Measurements from ENCODE around the gene KRT4.

Gene KRT4

DNA sequence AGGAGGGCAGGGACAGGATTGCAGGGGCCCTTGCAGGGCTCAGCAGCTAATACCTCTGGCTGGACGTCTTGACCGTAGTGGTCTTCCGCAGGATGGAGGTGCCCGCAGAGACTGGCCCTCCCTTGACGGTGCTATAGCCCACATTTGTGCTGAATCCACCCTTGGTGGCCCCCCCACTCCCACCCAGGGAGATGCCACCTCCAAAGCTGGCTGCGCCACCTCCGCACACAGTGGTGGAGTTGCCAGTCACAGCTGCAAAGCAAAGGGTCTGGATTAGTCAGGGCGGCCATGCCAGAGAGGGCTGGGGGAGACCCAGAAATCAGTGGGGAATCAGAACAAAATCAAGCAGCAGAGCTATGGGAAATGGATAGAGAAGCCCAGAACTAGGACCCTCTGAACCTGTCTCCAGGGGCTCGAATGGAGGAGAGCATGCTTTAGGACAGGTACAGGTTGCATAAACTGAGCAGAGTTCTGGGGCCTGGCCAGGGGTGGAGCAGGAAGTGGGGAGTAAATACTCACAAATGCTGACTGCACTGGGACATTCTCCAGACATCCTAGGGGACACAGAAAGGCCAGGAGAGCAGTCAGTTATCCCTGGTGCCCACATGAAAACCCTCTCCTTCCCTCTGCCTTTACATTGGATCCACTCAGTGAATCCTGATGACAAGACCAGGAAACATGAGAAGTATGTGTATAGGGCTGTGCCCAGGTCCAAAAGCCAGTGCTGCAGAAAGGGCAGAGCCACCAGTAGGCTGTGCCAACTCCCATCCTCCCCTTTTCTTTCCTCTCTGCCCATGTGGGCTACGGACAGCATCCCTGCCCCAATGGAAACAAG lies 8.1 kb upstream of the KRT4 start:
- DNase-seq (ENCODE audit: low read depth in 3 of 3) = no peak

DNA sequence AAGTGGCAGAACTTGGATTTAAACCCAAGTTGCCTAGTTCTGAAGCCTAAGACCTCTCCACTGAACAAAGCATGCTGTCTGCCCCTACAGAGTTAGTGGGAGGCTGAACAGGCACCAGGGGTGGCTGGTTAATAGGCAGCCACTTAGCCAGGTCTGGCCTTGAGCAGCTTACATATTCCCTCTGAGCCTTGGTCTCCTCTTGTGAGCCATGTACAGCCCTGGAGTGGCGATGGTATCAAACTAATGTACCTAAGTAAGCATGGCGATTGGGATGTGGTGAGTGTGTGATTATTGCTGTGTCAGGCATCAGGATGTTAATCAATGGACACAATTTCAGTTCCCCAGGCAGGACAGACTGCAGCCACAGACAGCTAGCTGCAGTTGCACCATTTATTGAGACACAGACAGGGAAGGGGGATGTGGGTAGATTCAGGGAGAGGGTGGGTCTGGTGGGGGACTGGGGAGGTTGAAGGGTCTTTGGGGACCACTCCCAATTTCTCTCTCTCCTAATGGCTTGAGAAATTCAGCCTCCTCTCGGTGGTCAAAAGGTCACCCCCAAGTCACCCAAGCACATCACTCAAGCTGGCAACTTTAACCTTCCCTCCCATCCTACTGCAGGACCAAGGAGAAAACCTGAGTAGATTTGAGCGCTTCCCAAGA lies 7.3 kb upstream of the KRT4 start:
- no peak for DNase-seq (ENCODE audit: low read depth in 3 of 3)

GRCh38 chr12:52820521-52820920 lies 6.6 kb upstream of the KRT4 start:
- DNase-seq (ENCODE audit: low read depth in 3 of 3) = no peak

- no peak for DNase-seq (ENCODE audit: low read depth in 3 of 3)
These were observed 6.0 kb upstream of the KRT4 start for GRCh38 chr12:52819731-52820510.

DNA sequence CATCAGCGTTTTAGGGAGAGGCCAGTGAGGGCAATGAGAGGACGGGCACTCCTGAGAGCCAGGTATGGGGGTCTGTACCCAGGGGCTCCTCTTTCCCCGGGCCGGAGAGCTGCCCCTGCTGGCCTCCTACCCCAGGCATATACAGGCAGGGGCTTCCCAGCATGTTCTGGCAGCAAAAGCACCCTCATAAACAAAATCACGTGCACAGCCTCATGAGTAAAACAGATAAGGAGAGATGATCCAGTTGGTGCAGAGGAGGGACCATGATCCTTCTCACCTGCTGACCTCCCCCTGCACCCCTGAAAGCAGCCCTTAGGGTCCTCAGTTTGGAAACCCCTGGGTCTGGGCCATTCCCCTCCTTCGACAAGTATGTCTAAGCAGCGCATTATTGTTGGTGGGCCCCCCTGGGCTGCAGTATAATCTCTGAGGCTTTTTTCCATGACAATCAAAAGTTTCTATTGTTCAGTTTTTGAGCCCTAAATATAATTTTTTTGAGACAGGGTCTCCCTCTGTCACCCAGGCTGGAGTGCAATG lies 5.0 kb upstream of the KRT4 start:
- DNase-seq (ENCODE audit: low read depth in 3 of 3) = no peak

GRCh38 chr12:52818388-52818787 lies 4.5 kb upstream of the KRT4 start:
- DNase-seq (ENCODE audit: low read depth in 3 of 3) = no peak

- DNase-seq (ENCODE audit: low read depth in 3 of 3) = no peak
These were observed 3.9 kb upstream of the KRT4 start for GRCh38 chr12:52817699-52818238.

DNA sequence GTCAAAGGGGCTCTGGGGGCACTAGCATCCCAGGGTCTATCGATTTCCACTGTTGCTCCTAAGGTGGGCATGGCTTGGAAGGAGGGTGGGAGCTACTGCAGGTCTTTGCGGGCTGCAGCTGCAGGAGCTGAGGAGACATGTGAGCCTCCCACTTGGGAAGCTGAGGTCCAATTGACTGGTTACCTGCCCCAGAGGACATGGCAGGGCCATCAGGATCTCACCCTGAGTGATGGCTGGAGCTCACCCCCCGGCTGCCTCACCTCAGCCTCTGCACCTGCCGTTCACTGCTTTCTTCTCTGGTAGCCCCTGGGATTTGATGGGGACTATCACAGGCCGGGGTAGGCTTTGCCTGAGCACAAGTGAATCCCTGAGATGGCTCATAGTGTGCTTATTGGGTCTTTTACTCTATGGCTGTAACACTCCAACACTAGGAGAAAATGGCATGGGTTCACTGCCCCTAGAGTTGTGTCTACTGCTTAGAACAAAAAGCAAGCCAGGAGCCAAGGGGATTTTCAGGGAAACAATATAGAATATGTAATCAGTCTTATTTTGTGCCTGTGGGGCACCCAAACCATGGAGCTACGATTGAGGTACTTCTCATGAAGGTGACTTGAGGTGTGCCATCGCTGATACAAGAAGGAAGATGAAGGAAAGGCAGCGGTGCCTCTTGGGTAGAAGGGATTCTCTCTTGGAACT lies 3.2 kb upstream of the KRT4 start:
- DNase-seq (ENCODE audit: low read depth in 3 of 3) = no peak

- DNase-seq (ENCODE audit: low read depth in 3 of 3) = no peak
These were observed 2.0 kb upstream of the KRT4 start for GRCh38 chr12:52815676-52816588.

DNA sequence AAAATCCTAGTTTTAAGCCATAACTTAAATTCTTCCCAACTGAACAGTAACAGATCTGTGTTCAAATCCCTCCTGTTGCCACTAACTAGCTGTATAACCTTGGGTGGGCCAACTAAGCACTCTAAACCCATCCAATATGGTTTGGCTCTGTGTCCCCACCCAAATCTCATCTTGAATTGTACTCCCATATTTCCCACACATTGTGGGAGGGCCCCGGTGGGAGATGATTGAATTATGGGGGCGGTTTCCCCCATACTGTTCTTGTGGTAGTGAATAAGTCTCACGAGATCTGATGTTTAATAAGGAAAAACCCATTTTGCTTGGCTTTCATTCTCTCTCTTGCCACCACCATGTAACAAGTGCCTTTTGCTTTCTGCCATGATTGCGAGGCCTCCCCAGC lies 1.2 kb upstream of the KRT4 start:
- no peak for DNase-seq (ENCODE audit: low read depth in 3 of 3)

DNA sequence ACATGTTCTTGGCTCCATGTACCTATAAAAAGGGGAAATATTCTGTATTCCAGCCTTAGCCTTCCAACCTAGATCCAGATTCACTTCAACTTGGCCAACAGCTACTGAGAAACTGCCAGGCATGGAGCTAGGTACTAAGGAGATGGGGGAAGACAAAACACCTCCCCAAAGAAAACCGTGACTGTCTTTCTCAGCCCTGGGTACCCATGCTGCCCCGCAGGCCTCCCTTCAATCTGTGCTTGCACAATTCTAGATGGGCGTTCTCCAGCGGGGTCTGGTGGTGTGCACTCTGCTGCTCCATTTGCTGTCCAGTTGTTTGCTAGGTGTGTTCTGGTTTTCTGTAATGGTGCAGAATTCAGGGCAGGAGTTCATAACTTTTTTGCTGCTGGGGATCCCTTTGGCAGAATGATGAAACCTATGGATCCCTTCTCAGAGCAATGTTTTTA lies 817 bp upstream of the KRT4 start:
- DNase-seq (ENCODE audit: low read depth in 3 of 3) = no peak

DNA sequence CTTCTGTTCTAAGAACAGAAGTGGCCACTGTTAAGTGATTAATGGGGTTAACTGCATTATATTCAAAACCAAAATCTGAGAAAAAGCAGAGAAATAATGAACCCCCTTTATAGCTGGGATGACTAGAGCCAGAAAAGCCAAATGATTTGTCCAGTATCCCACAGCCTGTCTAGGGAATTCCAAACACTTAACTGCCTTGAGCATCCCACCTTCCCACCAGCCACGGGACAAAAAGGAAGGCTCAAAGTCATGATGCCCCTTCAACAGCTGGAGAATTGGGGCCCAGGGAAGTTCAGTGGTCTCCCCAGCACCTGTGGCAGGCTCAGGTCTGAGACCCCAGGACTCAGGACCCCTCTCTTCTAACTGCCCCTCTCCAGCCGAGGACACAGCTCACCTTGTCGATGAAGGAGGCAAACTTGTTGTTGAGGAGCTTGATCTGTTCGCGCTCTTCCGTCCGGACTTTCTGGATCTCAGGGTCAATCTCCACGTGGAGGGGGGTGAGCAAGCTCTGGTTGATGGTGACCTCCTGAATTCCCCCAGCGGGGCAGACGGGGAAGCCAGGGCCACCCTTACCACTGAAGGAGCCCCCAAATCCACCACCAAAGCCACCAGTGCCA lies 605 bp downstream of the KRT4 start:
- no peak for DNase-seq (ENCODE audit: low read depth in 3 of 3)

DNA sequence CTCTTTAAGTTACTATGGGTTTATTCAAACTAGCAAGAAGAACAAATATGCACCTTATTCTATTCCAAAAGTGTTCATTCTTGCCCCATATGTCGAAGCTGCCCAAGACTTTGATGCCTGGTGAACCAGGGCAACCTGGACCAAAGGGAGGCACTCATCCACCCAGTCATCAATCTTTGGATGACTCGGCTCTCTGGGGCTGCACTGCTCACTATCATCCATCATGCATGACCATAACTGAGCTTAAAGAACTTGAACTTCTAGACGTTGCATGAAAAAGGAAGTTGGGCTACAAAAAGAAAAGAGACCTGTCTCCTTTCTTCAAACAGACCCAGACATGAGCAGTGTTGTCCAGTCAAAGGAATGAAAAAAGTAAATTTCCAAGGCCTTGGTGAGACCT lies 1.2 kb downstream of the KRT4 start:
- no peak for DNase-seq (ENCODE audit: low read depth in 3 of 3)

- DNase-seq (ENCODE audit: low read depth in 3 of 3) = no peak
These were observed 1.9 kb downstream of the KRT4 start for GRCh38 chr12:52812073-52812400.

GRCh38 chr12:52811191-52812072 lies 2.5 kb downstream of the KRT4 start:
- DNase-seq (ENCODE audit: low read depth in 3 of 3) = no peak

DNA sequence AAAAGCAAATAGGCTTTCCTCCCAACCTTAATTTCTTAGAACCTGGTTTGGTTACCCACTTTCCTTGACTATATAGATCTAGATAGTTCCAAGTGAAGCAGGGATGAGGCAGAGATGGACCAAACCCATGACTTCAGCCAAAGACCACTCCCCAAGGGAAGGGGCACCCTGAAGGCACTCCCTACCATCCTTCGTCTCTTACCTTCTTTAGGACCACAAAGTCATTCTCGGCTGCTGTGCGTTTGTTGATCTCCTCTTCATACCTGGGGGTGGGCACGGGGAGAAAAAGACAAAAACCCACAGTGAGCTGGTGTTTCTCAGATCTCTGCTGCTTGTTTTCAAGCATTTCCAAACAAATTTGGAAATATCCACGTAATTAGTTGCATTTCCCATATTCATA lies 3.4 kb downstream of the KRT4 start:
- DNase-seq (ENCODE audit: low read depth in 3 of 3) = no peak

- no peak for DNase-seq (ENCODE audit: low read depth in 3 of 3)
These were observed 4.8 kb downstream of the KRT4 start for GRCh38 chr12:52809166-52809565.

- DNase-seq (ENCODE audit: low read depth in 3 of 3) = no peak
These were observed 5.2 kb downstream of the KRT4 start for GRCh38 chr12:52808573-52809160.
